ENCODE measurements around the gene PDXK. TPM values are rescaled to one million over a fixed set of nuclear protein-coding genes. Genes with fewer than 3 reads are reported as not detected.

Gene PDXK
- total RNA-seq, 1 experiment from 2014 or later, result 114 TPM

DNA sequence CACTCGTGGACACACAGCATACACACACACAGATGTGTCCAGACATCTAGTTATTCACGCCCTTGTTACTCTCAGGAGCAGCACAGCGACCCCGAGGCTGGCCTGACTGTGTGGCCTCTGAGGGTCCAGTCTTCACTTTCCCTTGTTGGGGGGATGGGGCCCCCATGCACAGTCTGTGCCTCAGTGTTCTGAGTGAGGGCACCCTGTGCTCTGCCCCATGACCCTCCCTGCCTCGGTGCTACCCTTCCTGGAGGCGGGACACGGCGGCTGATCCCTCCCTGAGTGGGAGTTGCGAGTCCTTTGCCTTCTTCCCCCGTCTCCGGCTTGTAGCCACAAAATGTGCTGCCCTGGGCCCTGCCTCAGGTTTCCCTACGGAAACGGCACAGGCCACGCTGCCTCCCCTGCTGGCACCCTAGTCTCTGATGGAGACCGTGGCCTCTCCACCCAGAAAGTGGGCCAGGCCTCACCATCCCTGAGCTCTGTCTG is 48.6 kb downstream of the PDXK start:
- DNase-seq (ENCODE audit: low spot score), result no peak
- H3K27ac ChIP-seq (ENCODE audit: low read depth, low read length, poor library complexity, severe bottlenecking), result peak overlapping the region; percentile 53
- CTCF ChIA-PET, result no interaction called here
- BruUV-seq (replicated peaks), result no TSS peak
- H3K9me3 ChIP-seq (ENCODE audit: low read depth, low read length, poor library complexity, severe bottlenecking), result no peaks in the 10 kb centered on the region
- POLR2A ChIA-PET (ENCODE audit: low non-redundant PET), result no interaction called here
- H3K4me1 ChIP-seq (ENCODE audit: insufficient read depth, low read length, poor library complexity, severe bottlenecking), result peaks cover 17% of the 10 kb centered on the region
- H3K27me3 ChIP-seq (replicated peaks; ENCODE audit: insufficient read depth, low read depth, low read length, poor library complexity), result no peaks in the 10 kb centered on the region
- TF ChIP-seq, protein P1, sequence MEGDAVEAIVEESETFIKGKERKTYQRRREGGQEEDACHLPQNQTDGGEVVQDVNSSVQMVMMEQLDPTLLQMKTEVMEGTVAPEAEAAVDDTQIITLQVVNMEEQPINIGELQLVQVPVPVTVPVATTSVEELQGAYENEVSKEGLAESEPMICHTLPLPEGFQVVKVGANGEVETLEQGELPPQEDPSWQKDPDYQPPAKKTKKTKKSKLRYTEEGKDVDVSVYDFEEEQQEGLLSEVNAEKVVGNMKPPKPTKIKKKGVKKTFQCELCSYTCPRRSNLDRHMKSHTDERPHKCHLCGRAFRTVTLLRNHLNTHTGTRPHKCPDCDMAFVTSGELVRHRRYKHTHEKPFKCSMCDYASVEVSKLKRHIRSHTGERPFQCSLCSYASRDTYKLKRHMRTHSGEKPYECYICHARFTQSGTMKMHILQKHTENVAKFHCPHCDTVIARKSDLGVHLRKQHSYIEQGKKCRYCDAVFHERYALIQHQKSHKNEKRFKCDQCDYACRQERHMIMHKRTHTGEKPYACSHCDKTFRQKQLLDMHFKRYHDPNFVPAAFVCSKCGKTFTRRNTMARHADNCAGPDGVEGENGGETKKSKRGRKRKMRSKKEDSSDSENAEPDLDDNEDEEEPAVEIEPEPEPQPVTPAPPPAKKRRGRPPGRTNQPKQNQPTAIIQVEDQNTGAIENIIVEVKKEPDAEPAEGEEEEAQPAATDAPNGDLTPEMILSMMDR (conservative IDR thresholded peaks at IDR 0.05; ENCODE audit: low read depth, low read length), result no peak
- H3K4me3 ChIP-seq (ENCODE audit: low read depth, low read length, poor library complexity, severe bottlenecking), result no peak overlapping the region
- intact Hi-C loops (cut with micrococcal nuclease; ENCODE audit: unreplicated experiment), result no loop called here
- peaks cover 6% of the 10 kb centered on the region for H3K36me3 ChIP-seq (ENCODE audit: insufficient read depth, low read length, poor library complexity, severe bottlenecking)

DNA sequence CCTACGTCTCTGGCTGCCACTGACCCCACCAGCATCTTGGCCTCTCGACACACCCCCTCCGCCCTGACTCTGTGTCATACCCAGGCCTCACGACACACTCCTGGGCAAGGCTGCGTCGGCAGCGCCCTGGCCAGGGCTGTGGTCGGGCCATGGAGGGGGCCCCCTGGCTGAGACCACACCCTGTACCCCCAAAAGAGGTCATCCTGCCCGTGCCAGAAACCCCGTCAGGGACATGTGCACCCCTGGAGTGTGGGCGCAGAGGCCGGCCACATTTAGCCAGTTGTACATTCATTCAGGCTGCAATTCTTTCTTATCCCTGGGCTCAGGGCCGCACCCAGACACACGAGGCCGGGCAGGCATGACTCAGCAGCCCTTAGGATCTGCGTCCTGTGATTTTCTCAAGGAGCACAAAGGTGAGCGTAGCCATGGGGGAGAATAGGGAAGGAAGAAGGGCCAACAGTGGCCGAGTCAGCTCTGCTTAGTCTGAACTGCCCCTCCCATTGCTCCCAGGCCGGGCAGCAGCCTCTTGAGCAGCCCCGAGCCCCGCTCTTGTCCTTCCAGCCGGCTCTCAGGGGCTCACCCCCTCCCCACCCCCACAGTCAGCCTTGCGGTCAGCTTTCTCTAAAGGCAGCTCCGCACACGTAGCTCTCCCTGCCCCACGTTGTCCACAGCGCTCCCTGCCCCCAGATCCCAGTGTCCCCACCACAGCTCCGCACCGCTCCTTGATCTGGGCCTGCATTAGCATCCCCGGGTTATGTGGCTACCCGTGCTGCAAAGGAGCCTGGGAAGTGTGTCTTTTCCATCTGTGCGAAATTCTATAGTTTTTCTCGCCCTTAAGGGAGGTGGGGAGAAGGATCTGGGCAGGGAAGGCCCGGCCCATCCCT is 49.3 kb downstream of the PDXK start:
- Histone ChIP-seq H3K36me3 (ENCODE audit: insufficient read depth, low read length, poor library complexity, severe bottlenecking) (peaks cover 9% of the 10 kb centered on the region), H3K27ac (ENCODE audit: low read depth, low read length, poor library complexity, severe bottlenecking) (peak overlapping the region; percentile 53), H3K27me3 (replicated peaks; ENCODE audit: insufficient read depth, low read depth, low read length, poor library complexity) (no peaks in the 10 kb centered on the region), H3K4me3 (ENCODE audit: low read depth, low read length, poor library complexity, severe bottlenecking) (no peak overlapping the region), H3K9me3 (ENCODE audit: low read depth, low read length, poor library complexity, severe bottlenecking) (no peaks in the 10 kb centered on the region), H3K4me1 (ENCODE audit: insufficient read depth, low read length, poor library complexity, severe bottlenecking) (peaks cover 24% of the 10 kb centered on the region)
- no TSS peak for BruUV-seq (replicated peaks)
- no peak for TF ChIP-seq EZH2 (IDR thresholded peaks at IDR 0.05; ENCODE audit: borderline replicate concordance, low read depth, low read length, poor library complexity, severe bottlenecking)
- TF ChIP-seq, protein P1 (conservative IDR thresholded peaks at IDR 0.05; ENCODE audit: low read depth, low read length), result no peak
- CTCF ChIA-PET, result interaction anchor here (0.5 kb wide), 1 partner anchor 1106 kb away, joined by 4 read pairs; no protein-coding TSS in a partner anchor
- DNase-seq (ENCODE audit: low spot score), result no peak
- intact Hi-C loops (cut with micrococcal nuclease; ENCODE audit: unreplicated experiment), result no loop called here
- POLR2A ChIA-PET (ENCODE audit: low non-redundant PET), result no interaction called here

DNA sequence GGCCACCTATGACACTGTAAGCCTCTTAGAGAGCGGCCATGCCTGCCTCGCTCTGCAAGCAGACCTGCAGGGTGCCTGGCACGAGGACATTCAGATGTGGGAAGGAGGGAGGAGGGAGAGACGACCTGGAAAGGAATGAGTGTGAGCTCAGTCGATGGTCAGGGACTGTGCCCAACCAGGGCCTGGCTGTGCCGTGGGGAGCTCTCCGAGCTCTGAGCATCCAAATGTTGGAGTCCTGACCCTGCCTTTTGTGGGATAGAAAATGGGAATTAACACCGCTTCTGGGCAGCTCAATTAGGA is 49.9 kb downstream of the PDXK start:
- Histone ChIP-seq H3K9me3 (ENCODE audit: low read depth, low read length, poor library complexity, severe bottlenecking) (no peaks in the 10 kb centered on the region), H3K4me1 (ENCODE audit: insufficient read depth, low read length, poor library complexity, severe bottlenecking) (peaks cover 27% of the 10 kb centered on the region), H3K4me3 (ENCODE audit: low read depth, low read length, poor library complexity, severe bottlenecking) (no peak overlapping the region), H3K36me3 (ENCODE audit: insufficient read depth, low read length, poor library complexity, severe bottlenecking) (peaks cover 15% of the 10 kb centered on the region), H3K27me3 (replicated peaks; ENCODE audit: insufficient read depth, low read depth, low read length, poor library complexity) (no peaks in the 10 kb centered on the region), H3K27ac (ENCODE audit: low read depth, low read length, poor library complexity, severe bottlenecking) (peak overlapping the region; percentile 37)
- ChIA-PET CTCF (no interaction called here), POLR2A (ENCODE audit: low non-redundant PET) (no interaction called here)
- BruUV-seq (replicated peaks), result no TSS peak
- TF ChIP-seq, protein P1 (conservative IDR thresholded peaks at IDR 0.05; ENCODE audit: low read depth, low read length), result no peak
- TF ChIP-seq EZH2 (IDR thresholded peaks at IDR 0.05; ENCODE audit: borderline replicate concordance, low read depth, low read length, poor library complexity, severe bottlenecking), result no peak
- no peak for DNase-seq (ENCODE audit: low spot score)
- intact Hi-C loops (cut with micrococcal nuclease; ENCODE audit: unreplicated experiment), result no loop called here

All from A673 (cell line).